GM23338 (cell line): ENCODE measurements around the gene HELZ. TPM values are rescaled to one million over a fixed set of nuclear protein-coding genes. Genes with fewer than 3 reads are reported as not detected.

Experiments used
- ATAC-seq: fragments of 200-7000 bp; cut with Tn5 transposase; 3 replicates; pipeline ENCODE4 v1.9.1; 2020
- DNase-seq: peaks from one replicate; pipeline ENCODE4 v3.0.0-alpha.2; 2015; ENCODE audit warnings: low spot score
- H2AFZ ChIP-seq: fragments of 200-600 bp; sonication (generic); 2 replicates; pipeline ENCODE4 v1.8.0; 2016; ENCODE audit warnings: antibody characterized with exemption, mild to moderate bottlenecking, moderate library complexity
- H3F3A ChIP-seq: fragments of 200-600 bp; sonication (generic); replicated peaks from 2 replicates; pipeline ENCODE4 v1.8.0; 2017; ENCODE audit warnings: antibody characterized with exemption, mixed run types, low read depth
- H3K27ac ChIP-seq: fragments of 200-600 bp; sonication (generic); 2 replicates; pipeline ENCODE4 v1.6.1; 2016; ENCODE audit warnings: low read depth
- H3K27me3 ChIP-seq: fragments of 200-600 bp; sonication (generic); 2 replicates; pipeline ENCODE4 v1.8.0; 2016; ENCODE audit warnings: mild to moderate bottlenecking, mixed run types, moderate library complexity; ENCODE audit not compliant: insufficient read depth
- H3K36me3 ChIP-seq: fragments of 200-600 bp; sonication (generic); 2 replicates; pipeline ENCODE4 v1.8.0; 2016; ENCODE audit warnings: mild to moderate bottlenecking; ENCODE audit not compliant: insufficient read depth
- H3K4me1 ChIP-seq: fragments of 200-600 bp; sonication (generic); 2 replicates; pipeline ENCODE4 v1.8.0; 2016; ENCODE audit warnings: mild to moderate bottlenecking, moderate library complexity; ENCODE audit not compliant: insufficient read depth
- H3K4me2 ChIP-seq: fragments of 200-600 bp; sonication (generic); 2 replicates; pipeline ENCODE4 v1.7.1; 2017; ENCODE audit warnings: mixed run types
- H3K4me3 ChIP-seq: fragments of 200-600 bp; sonication (generic); 2 replicates; pipeline ENCODE4 v1.6.1; 2016; ENCODE audit warnings: mixed run types
- H3K79me2 ChIP-seq: fragments of 200-600 bp; sonication (generic); replicated peaks from 2 replicates; pipeline ENCODE4 v1.8.0; 2017; ENCODE audit warnings: mild to moderate bottlenecking; ENCODE audit not compliant: insufficient read depth
- H3K9me2 ChIP-seq: fragments of 200-600 bp; sonication (generic); 2 replicates; pipeline ENCODE4 v1.8.0; 2017; ENCODE audit not compliant: insufficient read depth
- H4K20me1 ChIP-seq: fragments of 200-600 bp; sonication (generic); replicated peaks from 2 replicates; pipeline ENCODE4 v1.8.0; 2017; ENCODE audit warnings: mild to moderate bottlenecking; ENCODE audit not compliant: insufficient read depth
- H3K27ac Mint-ChIP-seq: 2 replicates; pipeline ENCODE4 v1.8.0; 2020; ENCODE audit warnings: inconsistent platforms, mild to moderate bottlenecking, moderate library complexity, mixed read lengths
- H3K27me3 Mint-ChIP-seq: 3 replicates; pipeline ENCODE4 v1.8.0; 2022; ENCODE audit warnings: low read depth, mild to moderate bottlenecking, moderate library complexity, mixed read lengths, inconsistent platforms; ENCODE audit not compliant: insufficient read depth, poor library complexity
- H3K36me3 Mint-ChIP-seq: 3 replicates; pipeline ENCODE4 v1.8.0; 2021; ENCODE audit warnings: low read depth, mild to moderate bottlenecking, inconsistent platforms, moderate library complexity, mixed read lengths
- H3K4me1 Mint-ChIP-seq: 3 replicates; pipeline ENCODE4 v1.8.0; 2020; ENCODE audit warnings: mild to moderate bottlenecking, inconsistent platforms, mixed read lengths
- H3K4me3 Mint-ChIP-seq: 3 replicates; pipeline ENCODE4 v1.8.0; 2021; ENCODE audit warnings: moderate library complexity, mild to moderate bottlenecking, inconsistent platforms, mixed read lengths
- H3K9me3 Mint-ChIP-seq: 3 replicates; pipeline ENCODE4 v1.8.0; 2020; ENCODE audit warnings: moderate library complexity, mild to moderate bottlenecking, inconsistent platforms, mixed read lengths
- CREB1 ChIP-seq: fragments of 250-450 bp; sonication (Bioruptor Pico); IDR thresholded peaks from 2 replicates; pipeline ENCODE4 v1.5.0; 2020; ENCODE audit warnings: low read depth, mild to moderate bottlenecking, moderate library complexity
- CTCF ChIP-seq, 2 experiments: fragments of 200-600 bp in 1 of 2; sonication (generic) in 1 of 2; conservative IDR thresholded peaks; 2 replicates each; pipeline versions ENCODE4 v1.5.1 to v1.6.1; 2016 to 2017; ENCODE audit warnings: antibody characterized with exemption in 2 of 2, low read depth in 2 of 2, mild to moderate bottlenecking in 2 of 2, moderate library complexity in 1 of 2
- ETS1 ChIP-seq: IDR thresholded peaks from 2 replicates; pipeline ENCODE4 v1.6.1; 2016; ENCODE audit warnings: antibody characterized with exemption
- EZH2phosphoT487 ChIP-seq: fragments of 200-600 bp; sonication (generic); IDR thresholded peaks from one replicate; pipeline ENCODE4 v1.8.1; 2018; ENCODE audit warnings: antibody characterized with exemption; ENCODE audit not compliant: unreplicated experiment
- JUNB ChIP-seq: IDR thresholded peaks from one replicate; pipeline ENCODE4 v1.6.1; 2016; ENCODE audit warnings: antibody characterized with exemption; ENCODE audit not compliant: unreplicated experiment
- REST ChIP-seq: IDR thresholded peaks from one replicate; pipeline ENCODE4 v1.6.1; 2018; ENCODE audit warnings: antibody characterized with exemption; ENCODE audit not compliant: unreplicated experiment
- STAT1 ChIP-seq: IDR thresholded peaks from one replicate; pipeline ENCODE4 v1.6.1; 2016; ENCODE audit warnings: antibody characterized with exemption; ENCODE audit not compliant: unreplicated experiment
- ZNF462 ChIP-seq: fragments of 250-450 bp; sonication (Bioruptor Pico); IDR thresholded peaks from 2 replicates; pipeline ENCODE4 v1.5.0; 2020; ENCODE audit warnings: mild to moderate bottlenecking, moderate library complexity
- polyA plus RNA-seq: library from polyadenylated mRNA; unstranded; fragments of >200 nt; fragmentation: Nextera tagmentation; extraction: Ambion mirVana; gene quantifications from 2 replicates; pipeline ENCODE4 v1.2.1, GENCODE V29; 2016
- total RNA-seq: library from RNA; depleted of rRNA; stranded (reverse); fragments of >200 nt; shearing (Covaris generic); gene quantifications from 2 replicates; pipeline ENCODE4 v1.2.3, GENCODE V29; 2014

HELZ gene
- total and polyA plus RNA-seq, 2 experiments from 2014 or later, result 38.9 to 62.0 TPM

- Mint-ChIP-seq H3K36me3 (no peaks in the 10 kb centered on the region), H3K27me3 (peaks cover 5% of the 10 kb centered on the region), H3K9me3 (no peaks in the 10 kb centered on the region), H3K27ac (no peak overlapping the region; the same call in 1 of the 2 replicates), H3K4me3 (no peak overlapping the region), H3K4me1 (peaks cover 19% of the 10 kb centered on the region)
- no peak overlapping the region for H3K4me2 ChIP-seq
- peak; percentile 34 for DNase-seq
- H3K79me2 ChIP-seq, result no peaks in the 10 kb centered on the region
- peaks cover 14% of the 10 kb centered on the region for H3K4me1 ChIP-seq
- no peak for TF ChIP-seq CTCF (conservative IDR thresholded peaks at IDR 0.05; ENCODE audit: low read depth in 2 of 2)
- TF ChIP-seq ZNF462 (CRISPR knock-in tag), result peak; percentile 54; the same call in 1 of the 2 replicates
- no peaks in the 10 kb centered on the region for H3K36me3 ChIP-seq
- H3K27ac ChIP-seq, result no peak overlapping the region
- no peaks in the 10 kb centered on the region for H3K27me3 ChIP-seq
- no peak overlapping the region for H3K4me3 ChIP-seq
- no peaks in the 10 kb centered on the region for H3F3A ChIP-seq
- no peaks in the 10 kb centered on the region for H3K9me2 ChIP-seq
- H4K20me1 ChIP-seq, result no peaks in the 10 kb centered on the region
- peak; percentile 76 for ATAC-seq
- H2AFZ ChIP-seq, result peak overlapping the region; percentile 82
These were observed 36.1 kb upstream of the HELZ start for GRCh38 chr17:67281053-67281452.

GRCh38 chr17:67280279-67280678, 35.3 kb upstream of the HELZ start:
- no peak overlapping the region for H3K27ac ChIP-seq
- peaks cover 14% of the 10 kb centered on the region for H3K4me1 ChIP-seq
- no peak overlapping the region for H3K4me3 Mint-ChIP-seq
- H3K27me3 Mint-ChIP-seq, result peaks cover 7% of the 10 kb centered on the region
- H3K9me2 ChIP-seq, result no peaks in the 10 kb centered on the region
- H4K20me1 ChIP-seq, result no peaks in the 10 kb centered on the region
- no peak overlapping the region; the same call in 1 of the 2 replicates for H3K27ac Mint-ChIP-seq
- H3K4me2 ChIP-seq, result no peak overlapping the region
- H3K4me3 ChIP-seq, result no peak overlapping the region
- H2AFZ ChIP-seq, result peak overlapping the region; percentile 64; the same call in 1 of the 2 replicates
- DNase-seq (no peak), ATAC-seq (no peak)
- H3K79me2 ChIP-seq, result no peaks in the 10 kb centered on the region
- no peaks in the 10 kb centered on the region for H3K36me3 Mint-ChIP-seq
- H3K9me3 Mint-ChIP-seq, result no peaks in the 10 kb centered on the region
- no peaks in the 10 kb centered on the region for H3K27me3 ChIP-seq
- H3K4me1 Mint-ChIP-seq, result peaks cover 19% of the 10 kb centered on the region
- H3K36me3 ChIP-seq, result no peaks in the 10 kb centered on the region
- no peak for TF ChIP-seq STAT1
- no peak for TF ChIP-seq EZH2phosphoT487
- TF ChIP-seq CREB1 (CRISPR knock-in tag), result no peak
- TF ChIP-seq JUNB, result no peak
- no peak for TF ChIP-seq REST
- TF ChIP-seq ETS1, result no peak
- H3F3A ChIP-seq, result no peaks in the 10 kb centered on the region
